IPS-11a (cell line): Measurements from ENCODE around the gene PDE1A.

Source experiments
- H3K4me3 ChIP-seq: one replicate; pipeline ENCODE4 v1.5.1; 2013; ENCODE audit warnings: low read depth, low read length, control low read depth

The PDE1A gene

GRCh38 chr2:182220998-182221397 lies 205.8 kb downstream of the PDE1A start:
- no peak overlapping the region for H3K4me3 ChIP-seq

GRCh38 chr2:182220335-182220734 lies 206.5 kb downstream of the PDE1A start:
- no peak overlapping the region for H3K4me3 ChIP-seq

GRCh38 chr2:182210669-182211068 lies 216.2 kb downstream of the PDE1A start:
- H3K4me3 ChIP-seq, result no peak overlapping the region

GRCh38 chr2:182208421-182208820 lies 218.4 kb downstream of the PDE1A start:
- H3K4me3 ChIP-seq, result no peak overlapping the region

- no peak overlapping the region for H3K4me3 ChIP-seq
Measured at GRCh38 chr2:182207049-182207746, 219.6 kb downstream of the PDE1A start.

- H3K4me3 ChIP-seq, result no peak overlapping the region
Measured at GRCh38 chr2:182197529-182197928, 229.3 kb downstream of the PDE1A start.

- H3K4me3 ChIP-seq, result no peak overlapping the region
Measured at GRCh38 chr2:182193291-182193690, 233.5 kb downstream of the PDE1A start.

- H3K4me3 ChIP-seq, result no peak overlapping the region
Measured at GRCh38 chr2:182191061-182191460, 235.8 kb downstream of the PDE1A start.

- no peak overlapping the region for H3K4me3 ChIP-seq
Measured at GRCh38 chr2:182187130-182187529, 239.7 kb downstream of the PDE1A start.

GRCh38 chr2:182186132-182186735 lies 240.6 kb downstream of the PDE1A start:
- no peak overlapping the region for H3K4me3 ChIP-seq

- H3K4me3 ChIP-seq, result no peak overlapping the region
Measured at GRCh38 chr2:182182436-182182835, 244.4 kb downstream of the PDE1A start.

- no peak overlapping the region for H3K4me3 ChIP-seq
Measured at GRCh38 chr2:182181381-182181780, 245.5 kb downstream of the PDE1A start.

GRCh38 chr2:182179176-182179575 lies 247.7 kb downstream of the PDE1A start:
- H3K4me3 ChIP-seq, result no peak overlapping the region

- no peak overlapping the region for H3K4me3 ChIP-seq
Measured at GRCh38 chr2:182173944-182174622, 252.8 kb downstream of the PDE1A start.

GRCh38 chr2:182170341-182170740 lies 256.5 kb downstream of the PDE1A start:
- no peak overlapping the region for H3K4me3 ChIP-seq

- H3K4me3 ChIP-seq, result no peak overlapping the region
Measured at GRCh38 chr2:182167882-182168281, 259.0 kb downstream of the PDE1A start.

- no peak overlapping the region for H3K4me3 ChIP-seq
Measured at GRCh38 chr2:182166841-182167240, 260.0 kb downstream of the PDE1A start.

- H3K4me3 ChIP-seq, result no peak overlapping the region
Measured at GRCh38 chr2:182166406-182166805, 260.4 kb downstream of the PDE1A start.

GRCh38 chr2:182165202-182165601 lies 261.6 kb downstream of the PDE1A start:
- H3K4me3 ChIP-seq, result no peak overlapping the region

GRCh38 chr2:182164686-182165085 lies 262.1 kb downstream of the PDE1A start:
- H3K4me3 ChIP-seq, result no peak overlapping the region

GRCh38 chr2:182163878-182164277 lies 263.0 kb downstream of the PDE1A start:
- H3K4me3 ChIP-seq, result no peak overlapping the region

- no peak overlapping the region for H3K4me3 ChIP-seq
Measured at GRCh38 chr2:182148344-182148743, 278.5 kb downstream of the PDE1A start.
